Vagina (tissue), 2 donors: Measurements from ENCODE around the gene LILRB3. TPM values are rescaled to one million over a fixed set of nuclear protein-coding genes. Genes with fewer than 3 reads are reported as not detected.

Experiments used
- DNase-seq, 2 donors: peaks; one replicate each; pipeline ENCODE4 v3.0.0-alpha.2; 2017; ENCODE audit errors: extremely low spot score in 2 of 2
- H3K27ac ChIP-seq: fragments of 200-600 bp; sonication (generic); one replicate; pipeline ENCODE4 v1.5.1; 2019
- H3K27me3 ChIP-seq: fragments of 200-600 bp; sonication (generic); one replicate; pipeline ENCODE4 v1.5.1; 2019
- H3K36me3 ChIP-seq, 2 donors: fragments of 200-600 bp; sonication (generic); one replicate each; pipeline ENCODE4 v1.5.1; 2017 to 2019
- H3K4me1 ChIP-seq: fragments of 200-600 bp; sonication (generic); one replicate; pipeline ENCODE4 v1.5.1; 2019
- H3K4me3 ChIP-seq, 2 donors: fragments of 200-600 bp; sonication (generic); 1 replicate in 1 of 2; 2 replicates in 1 of 2; pipeline ENCODE4 v1.5.1; 2016 to 2019
- H3K9me3 ChIP-seq: fragments of 200-600 bp; sonication (generic); one replicate; pipeline ENCODE4 v1.5.1; 2019
- CTCF ChIP-seq, 3 experiments: fragments of 450-650 bp in 2 of 3; fragments of 200-600 bp in 1 of 3; sonication (generic) in 1 of 3; IDR thresholded peaks; one replicate each; pipeline ENCODE4 v1.5.1; 2017 to 2019; ENCODE audit warnings: antibody characterized with exemption in 3 of 3, mild to moderate bottlenecking in 2 of 3, moderate library complexity in 2 of 3
- POLR2A ChIP-seq, 2 donors: fragments of 450-650 bp; IDR thresholded peaks; one replicate each; pipeline ENCODE4 v1.6.1; 2017; ENCODE audit warnings: antibody characterized with exemption in 2 of 2, mild to moderate bottlenecking in 2 of 2, moderate library complexity in 2 of 2
- POLR2AphosphoS5 ChIP-seq, 2 donors: sonication (generic); formaldehyde crosslinking; IDR thresholded peaks; one replicate each; pipeline ENCODE4 v1.9.0; 2017; ENCODE audit warnings: antibody characterized with exemption in 2 of 2, mild to moderate bottlenecking in 2 of 2, low read depth in 1 of 2; ENCODE audit not compliant: insufficient read depth in 1 of 2
- intact Hi-C: fragments of 100-400 bp; cut with DNase I; formaldehyde crosslinking; loops from one replicate; pipeline ENCODE4 v1.15.1; 2023
- total RNA-seq: library from RNA; depleted of rRNA; stranded (reverse); fragments of >200 nt; gene quantifications from one replicate; pipeline ENCODE4 v1.2.3, GENCODE V29; 2016

LILRB3 gene
- total RNA-seq, 1 donor from 2014 or later: 20.4 TPM

GRCh38 chr19:54180691-54181091 is 42.1 kb downstream of the LILRB3 start:
- no peaks in the 10 kb centered on the region for H3K4me1 ChIP-seq
- no peaks in the 10 kb centered on the region for H3K9me3 ChIP-seq
- no peaks in the 10 kb centered on the region for H3K27me3 ChIP-seq
- intact Hi-C loops: no loop called here
- TF ChIP-seq POLR2AphosphoS5 (IDR thresholded peaks at IDR 0.05; ENCODE audit: insufficient read depth in 1 of 2, low read depth in 1 of 2) (no peak), CTCF (IDR thresholded peaks at IDR 0.05) (no peak), POLR2A (IDR thresholded peaks at IDR 0.05) (no peak)
- H3K27ac ChIP-seq: no peak overlapping the region
- DNase-seq: no peak
- no peak overlapping the region for H3K4me3 ChIP-seq
- H3K36me3 ChIP-seq: no peaks in the 10 kb centered on the region

DNA sequence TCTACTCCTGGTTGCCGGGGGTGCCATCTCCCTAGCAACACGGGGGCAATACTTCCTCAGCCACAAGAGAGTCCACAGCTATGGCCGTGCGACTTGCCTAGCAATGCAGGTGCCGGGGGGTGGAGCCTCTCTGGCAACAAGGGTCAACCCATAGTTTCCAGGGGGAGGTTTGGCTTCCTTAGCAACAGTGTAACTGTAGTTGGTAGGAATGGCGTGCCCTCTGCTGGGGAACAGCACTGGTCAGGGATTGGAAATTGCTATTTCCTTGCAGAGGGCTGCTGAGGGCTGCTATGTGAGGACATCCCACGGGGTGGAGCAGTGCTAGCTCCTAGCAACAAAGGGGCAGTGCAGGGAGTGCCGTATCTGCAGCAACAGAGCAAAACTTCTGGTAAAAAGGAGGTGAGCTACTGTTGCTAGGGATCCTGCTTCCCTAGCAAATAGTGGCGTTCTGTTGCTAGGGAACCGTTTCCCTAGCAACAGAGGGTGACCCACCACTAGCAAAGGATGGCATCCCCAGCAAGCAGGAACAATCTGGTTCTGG is 42.8 kb downstream of the LILRB3 start:
- H3K27me3 ChIP-seq: no peaks in the 10 kb centered on the region
- DNase-seq: no peak
- H3K27ac ChIP-seq: no peak overlapping the region
- no peaks in the 10 kb centered on the region for H3K9me3 ChIP-seq
- H3K4me3 ChIP-seq: no peak overlapping the region
- TF ChIP-seq CTCF (IDR thresholded peaks at IDR 0.05) (no peak), POLR2A (IDR thresholded peaks at IDR 0.05) (no peak), POLR2AphosphoS5 (IDR thresholded peaks at IDR 0.05; ENCODE audit: insufficient read depth in 1 of 2, low read depth in 1 of 2) (no peak)
- H3K4me1 ChIP-seq: no peaks in the 10 kb centered on the region
- no peaks in the 10 kb centered on the region for H3K36me3 ChIP-seq
- intact Hi-C loops: no loop called here

DNA sequence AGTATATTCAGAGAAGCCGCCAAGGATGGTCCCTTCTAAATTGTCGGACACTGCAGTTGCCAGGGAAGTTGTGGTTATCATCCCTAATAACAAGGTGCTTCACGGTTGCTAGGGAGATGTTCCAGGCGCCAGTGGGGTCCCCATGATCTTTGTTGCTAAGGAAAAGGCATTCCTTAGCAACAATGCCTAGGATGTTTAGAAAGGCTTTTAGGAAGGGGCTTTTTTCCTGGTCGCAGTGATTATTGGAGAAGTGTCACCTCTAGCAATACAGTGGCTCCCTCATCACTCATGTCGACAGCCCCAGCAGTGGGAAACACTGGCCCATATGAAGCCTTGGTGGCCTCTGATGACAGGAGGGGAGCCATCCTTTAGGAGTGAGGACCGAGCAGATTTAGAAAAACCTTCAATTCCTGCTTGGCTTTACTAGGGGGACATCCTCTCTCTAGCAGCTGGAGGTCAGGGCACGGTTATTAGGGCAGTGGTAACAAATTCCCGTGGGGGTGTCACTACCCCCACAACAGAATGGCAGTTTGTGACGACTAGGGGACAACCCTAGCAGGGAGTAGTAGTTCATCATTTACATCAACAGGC is 43.5 kb downstream of the LILRB3 start:
- Histone ChIP-seq H3K9me3 (no peaks in the 10 kb centered on the region), H3K27me3 (no peaks in the 10 kb centered on the region), H3K36me3 (no peaks in the 10 kb centered on the region), H3K4me3 (no peak overlapping the region), H3K27ac (no peak overlapping the region), H3K4me1 (no peaks in the 10 kb centered on the region)
- DNase-seq: no peak
- no peak for TF ChIP-seq CTCF (IDR thresholded peaks at IDR 0.05)
- no peak for TF ChIP-seq POLR2A (IDR thresholded peaks at IDR 0.05)
- no peak for TF ChIP-seq POLR2AphosphoS5 (IDR thresholded peaks at IDR 0.05; ENCODE audit: insufficient read depth in 1 of 2, low read depth in 1 of 2)
- intact Hi-C loops: no loop called here

DNA sequence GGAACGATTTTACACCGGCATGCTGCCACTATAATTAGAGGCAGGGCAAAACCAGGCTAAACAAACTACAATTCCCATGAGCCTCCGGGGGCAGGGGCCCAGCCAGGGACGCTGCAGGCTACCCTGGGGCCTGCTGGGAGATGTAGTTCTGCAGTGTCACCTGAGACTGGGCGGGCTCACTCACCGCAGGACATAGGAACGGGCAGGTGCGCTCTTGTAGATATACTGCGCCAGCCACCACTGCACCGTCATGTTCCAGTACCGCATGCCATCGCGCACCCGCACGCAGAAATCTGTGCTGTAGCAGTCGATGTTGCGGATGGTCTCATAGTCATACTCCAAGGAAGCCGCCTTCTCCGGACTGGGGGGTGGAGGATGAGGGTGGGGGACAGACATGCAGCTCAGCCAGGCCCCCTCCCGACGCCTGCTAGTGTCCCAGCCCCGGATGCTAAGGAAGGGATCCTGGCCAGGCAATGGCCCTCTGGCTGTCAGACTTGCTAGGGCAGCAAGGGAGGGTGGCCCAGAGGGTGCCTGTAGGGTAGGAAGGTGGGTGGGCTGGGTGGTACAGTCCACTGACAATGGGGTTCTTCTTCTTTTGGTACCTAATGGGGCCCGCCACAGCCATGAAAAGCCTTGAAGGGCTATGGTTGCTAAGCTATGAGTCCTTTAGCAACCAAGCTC is 44.1 kb downstream of the LILRB3 start:
- intact Hi-C loops: no loop called here
- H3K36me3 ChIP-seq: no peaks in the 10 kb centered on the region

More for the DNA sequence above, 44.1 kb downstream of the LILRB3 start:
- Histone ChIP-seq H3K4me1 (no peaks in the 10 kb centered on the region), H3K27me3 (no peaks in the 10 kb centered on the region), H3K4me3 (no peak overlapping the region), H3K27ac (no peak overlapping the region), H3K9me3 (no peaks in the 10 kb centered on the region)
- TF ChIP-seq POLR2AphosphoS5 (IDR thresholded peaks at IDR 0.05; ENCODE audit: insufficient read depth in 1 of 2, low read depth in 1 of 2) (no peak), POLR2A (IDR thresholded peaks at IDR 0.05) (no peak), CTCF (IDR thresholded peaks at IDR 0.05) (no peak)
- DNase-seq: no peak
